ENCODE results near the gene LMTK2. TPM values are rescaled to one million over a fixed set of nuclear protein-coding genes. Genes with fewer than 3 reads are reported as not detected.

The LMTK2 gene
- total and polyA plus RNA-seq, 7 donors: 3.0 to 19.9 (median 17.0) TPM

DNA sequence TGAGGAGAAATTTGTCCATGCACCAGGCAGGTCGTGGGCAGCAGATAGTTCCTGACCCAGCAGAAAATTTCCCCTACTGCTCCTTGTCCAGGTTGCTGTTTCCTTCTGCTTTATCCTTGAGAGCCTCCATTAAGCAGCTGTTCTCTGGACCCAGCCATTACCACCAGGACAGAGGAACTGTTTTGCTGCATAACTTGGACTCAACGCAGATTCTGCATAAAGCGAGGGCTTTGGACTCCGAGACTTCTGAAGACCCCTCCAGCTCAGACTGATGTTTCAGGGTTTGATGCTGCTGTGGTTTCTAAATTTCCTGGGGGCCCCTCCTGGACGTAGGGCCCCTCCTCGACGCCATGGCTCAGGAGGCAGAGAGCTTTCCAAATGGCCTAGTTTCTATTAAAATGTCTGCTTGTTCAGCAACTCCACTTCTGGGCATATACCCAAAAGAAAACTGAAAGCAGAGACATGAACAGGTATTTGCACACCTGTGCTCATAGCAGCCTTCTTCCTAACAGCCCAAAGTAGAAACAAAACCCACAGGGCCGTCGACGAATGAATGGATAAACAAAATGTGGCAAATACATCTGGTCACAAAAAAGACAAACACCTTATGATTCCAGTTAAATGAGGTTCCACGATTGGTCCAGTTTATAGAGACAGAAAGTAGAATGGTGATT, 28.3 kb upstream of the LMTK2 start:
- peaks cover 0 to 4% (median 0%) of the 10 kb centered on the region in 4 donors for H3K9me3 ChIP-seq
- H3K27ac ChIP-seq: no peak overlapping the region
- peak; percentile 29 for DNase-seq
- 54 to 65% methylated on average over 11 of the region's 11 CpGs for WGBS, 2 donors
- no peaks in the 10 kb centered on the region for H3K36me3 ChIP-seq
- TF ChIP-seq, protein P1, sequence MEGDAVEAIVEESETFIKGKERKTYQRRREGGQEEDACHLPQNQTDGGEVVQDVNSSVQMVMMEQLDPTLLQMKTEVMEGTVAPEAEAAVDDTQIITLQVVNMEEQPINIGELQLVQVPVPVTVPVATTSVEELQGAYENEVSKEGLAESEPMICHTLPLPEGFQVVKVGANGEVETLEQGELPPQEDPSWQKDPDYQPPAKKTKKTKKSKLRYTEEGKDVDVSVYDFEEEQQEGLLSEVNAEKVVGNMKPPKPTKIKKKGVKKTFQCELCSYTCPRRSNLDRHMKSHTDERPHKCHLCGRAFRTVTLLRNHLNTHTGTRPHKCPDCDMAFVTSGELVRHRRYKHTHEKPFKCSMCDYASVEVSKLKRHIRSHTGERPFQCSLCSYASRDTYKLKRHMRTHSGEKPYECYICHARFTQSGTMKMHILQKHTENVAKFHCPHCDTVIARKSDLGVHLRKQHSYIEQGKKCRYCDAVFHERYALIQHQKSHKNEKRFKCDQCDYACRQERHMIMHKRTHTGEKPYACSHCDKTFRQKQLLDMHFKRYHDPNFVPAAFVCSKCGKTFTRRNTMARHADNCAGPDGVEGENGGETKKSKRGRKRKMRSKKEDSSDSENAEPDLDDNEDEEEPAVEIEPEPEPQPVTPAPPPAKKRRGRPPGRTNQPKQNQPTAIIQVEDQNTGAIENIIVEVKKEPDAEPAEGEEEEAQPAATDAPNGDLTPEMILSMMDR (IDR thresholded peaks at IDR 0.05): no peak
- TF ChIP-seq EP300 (IDR thresholded peaks at IDR 0.05) (no peak), POLR2A (IDR thresholded peaks at IDR 0.05) (no peak), POLR2AphosphoS5 (IDR thresholded peaks at IDR 0.05) (no peak)
- no peak overlapping the region for H3K4me3 ChIP-seq
- H3K4me1 ChIP-seq: no peaks in the 10 kb centered on the region
- H3K27me3 ChIP-seq: no peaks in the 10 kb centered on the region
- intact Hi-C loops (cut with DNase I): no loop called here

DNA sequence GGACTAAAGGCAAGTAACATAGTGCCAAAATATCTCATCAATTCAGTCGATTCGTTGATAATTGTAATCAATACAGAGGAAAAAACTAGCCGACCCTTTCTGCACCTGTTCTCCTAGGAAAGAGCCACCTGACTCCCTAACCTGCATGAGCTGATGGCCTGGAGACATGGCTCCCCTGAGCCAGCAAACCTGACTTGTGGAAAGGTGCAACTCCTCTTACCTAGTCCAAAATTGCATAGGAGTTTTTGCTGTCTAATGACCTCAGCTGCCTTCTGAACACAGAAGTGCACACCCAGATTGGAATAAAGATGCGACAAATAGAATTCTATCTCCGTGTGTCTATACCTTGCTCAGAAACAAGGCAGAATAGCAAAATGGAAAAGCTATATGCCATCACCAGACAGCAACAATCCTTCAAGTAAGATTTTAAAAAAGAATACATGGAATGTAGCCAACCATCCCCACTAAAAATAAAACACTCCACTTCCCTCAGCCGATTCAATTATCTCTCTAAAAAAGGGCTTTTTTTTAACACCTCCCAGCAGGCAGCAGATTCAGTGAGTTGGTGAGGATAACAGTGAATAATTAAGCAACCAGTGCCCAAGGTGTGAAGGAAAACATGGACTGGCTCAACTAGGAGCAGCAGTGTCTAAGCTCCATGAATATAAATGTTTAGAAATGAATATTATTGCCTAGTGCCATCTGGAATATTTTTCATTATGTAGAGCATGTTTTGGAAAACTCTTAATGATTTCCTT, 26.6 kb upstream of the LMTK2 start:
- DNase-seq: peak; percentile 9
- H3K4me1 ChIP-seq: no peaks in the 10 kb centered on the region
- 73 to 74% methylated on average over 6 of the region's 6 CpGs for WGBS, 2 donors
- H3K4me3 ChIP-seq: no peak overlapping the region
- no peaks in the 10 kb centered on the region for H3K36me3 ChIP-seq
- TF ChIP-seq POLR2A (IDR thresholded peaks at IDR 0.05) (no peak), EP300 (IDR thresholded peaks at IDR 0.05) (no peak), POLR2AphosphoS5 (IDR thresholded peaks at IDR 0.05) (no peak)
- TF ChIP-seq, protein P1 (IDR thresholded peaks at IDR 0.05): no peak
- H3K27ac ChIP-seq: no peak overlapping the region
- intact Hi-C loops (cut with DNase I): no loop called here
- no peaks in the 10 kb centered on the region for H3K27me3 ChIP-seq
- peaks cover 0 to 4% (median 0%) of the 10 kb centered on the region in 4 donors for H3K9me3 ChIP-seq

DNA sequence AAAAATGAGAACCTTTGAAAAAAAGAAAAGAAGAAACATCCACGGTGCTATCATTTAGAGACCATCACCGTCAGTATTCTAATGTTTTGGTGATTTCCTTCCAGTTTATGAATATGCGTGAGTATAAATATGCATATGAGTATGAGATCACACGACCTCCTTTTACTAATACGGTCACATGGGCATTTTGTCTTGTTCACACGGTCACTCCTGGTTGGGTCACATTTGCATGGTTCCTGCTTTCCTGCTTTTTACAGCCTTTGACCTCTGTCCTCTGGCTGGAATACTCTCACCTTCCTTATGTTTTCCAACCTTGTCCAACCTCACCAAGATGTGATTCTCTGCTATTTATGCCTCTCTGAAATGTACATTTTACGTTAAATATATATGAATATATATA, 25.3 kb upstream of the LMTK2 start:
- no peak overlapping the region for H3K4me3 ChIP-seq
- H3K27ac ChIP-seq: no peak overlapping the region
- H3K9me3 ChIP-seq: no peaks in the 10 kb centered on the region
- no peaks in the 10 kb centered on the region for H3K27me3 ChIP-seq
- no peaks in the 10 kb centered on the region for H3K36me3 ChIP-seq
- H3K4me1 ChIP-seq: no peaks in the 10 kb centered on the region
- 75 to 79% methylated on average over 7 of the region's 7 CpGs for WGBS, 2 donors
- TF ChIP-seq POLR2A (IDR thresholded peaks at IDR 0.05) (no peak), EP300 (IDR thresholded peaks at IDR 0.05) (no peak), POLR2AphosphoS5 (IDR thresholded peaks at IDR 0.05) (no peak)
- TF ChIP-seq, protein P1 (IDR thresholded peaks at IDR 0.05): no peak
- intact Hi-C loops (cut with DNase I): no loop called here
- no peak for DNase-seq

DNA sequence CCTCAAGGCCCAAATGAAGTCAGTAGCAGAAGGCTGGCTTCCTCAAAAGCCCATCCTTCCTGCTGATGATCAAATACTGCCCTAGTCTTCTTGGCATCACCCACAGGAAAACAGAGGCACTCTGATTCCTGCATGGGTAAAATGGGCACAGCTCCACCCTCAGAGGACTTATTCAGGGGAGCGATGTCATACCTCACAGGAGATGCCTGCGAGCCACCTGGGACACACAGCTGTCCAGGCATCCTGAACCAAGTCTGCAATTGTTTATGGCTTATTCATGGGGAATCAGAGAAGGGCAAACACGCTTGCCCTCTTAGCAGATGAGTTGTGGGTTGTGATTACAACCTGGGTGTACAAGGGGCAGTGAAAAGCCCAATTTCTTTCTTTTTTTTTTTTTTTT, 22.0 kb upstream of the LMTK2 start:
- no peak overlapping the region for H3K4me3 ChIP-seq
- H3K9me3 ChIP-seq: no peaks in the 10 kb centered on the region
- TF ChIP-seq, protein P1 (IDR thresholded peaks at IDR 0.05): no peak
- no peak for TF ChIP-seq EP300 (IDR thresholded peaks at IDR 0.05)
- TF ChIP-seq POLR2AphosphoS5 (IDR thresholded peaks at IDR 0.05): no peak
- no peak for TF ChIP-seq POLR2A (IDR thresholded peaks at IDR 0.05)
- no peak overlapping the region for H3K27ac ChIP-seq
- 91 to 95% methylated on average over 3 of the region's 3 CpGs for WGBS, 2 donors
- H3K27me3 ChIP-seq: no peaks in the 10 kb centered on the region
- H3K36me3 ChIP-seq: no peaks in the 10 kb centered on the region
- H3K4me1 ChIP-seq: no peaks in the 10 kb centered on the region
- DNase-seq: peak; percentile 28
- intact Hi-C loops (cut with DNase I): no loop called here

Data from sigmoid colon (tissue), 7 donors.